CD14-positive monocyte (primary cell): ENCODE results near the gene STX2. TPM values are rescaled to one million over a fixed set of nuclear protein-coding genes. Genes with fewer than 3 reads are reported as not detected.

Experiments used
- DNase-seq, 3 donors: peaks; one replicate each; pipeline ENCODE4 v3.0.0-alpha.2; 2011 to 2022
- H2AFZ ChIP-seq: 2 replicates; pipeline ENCODE4 v1.6.0; 2012; ENCODE audit warnings: mild to moderate bottlenecking, low read depth, low read length, inconsistent platforms; ENCODE audit not compliant: insufficient read depth, poor library complexity, severe bottlenecking
- H3K27ac ChIP-seq, 2 donors: 1 replicate in 1 of 2; 2 replicates in 1 of 2; pipeline ENCODE4 v1.5.1; 2012 to 2013; ENCODE audit warnings: low read length in 2 of 2, control low read depth in 1 of 2, inconsistent platforms in 1 of 2, low read depth in 1 of 2, mild to moderate bottlenecking in 1 of 2
- H3K27me3 ChIP-seq, 2 donors: one replicate each; pipeline versions ENCODE4 v1.6.0 to v1.6.1; 2011 to 2013; ENCODE audit warnings: low read length in 2 of 2; ENCODE audit not compliant: control insufficient read depth in 2 of 2, insufficient read depth in 2 of 2
- H3K36me3 ChIP-seq, 2 donors: replicated peaks in 1 of 2; 1 replicate in 1 of 2; 2 replicates in 1 of 2; pipeline versions ENCODE4 v1.5.1 to v1.6.1; 2012 to 2013; ENCODE audit warnings: low read length in 2 of 2, control low read depth in 1 of 2, inconsistent platforms in 1 of 2, mild to moderate bottlenecking in 1 of 2; ENCODE audit not compliant: insufficient read depth in 2 of 2, control insufficient read depth in 1 of 2
- H3K4me1 ChIP-seq, 2 donors: 1 replicate in 1 of 2; 2 replicates in 1 of 2; pipeline versions ENCODE4 v1.5.1 to v1.6.1; 2012 to 2013; ENCODE audit warnings: low read length in 2 of 2, control low read depth in 1 of 2, inconsistent platforms in 1 of 2, mild to moderate bottlenecking in 1 of 2, moderate library complexity in 1 of 2; ENCODE audit not compliant: insufficient read depth in 2 of 2, control insufficient read depth in 1 of 2
- H3K4me2 ChIP-seq: replicated peaks from 2 replicates; pipeline ENCODE3; 2012; ENCODE audit warnings: low read length, moderate library complexity, mild to moderate bottlenecking; ENCODE audit not compliant: poor library complexity, severe bottlenecking; ENCODE audit errors: extremely low read depth
- H3K4me3 ChIP-seq, 3 experiments: fragments of 200-600 bp in 1 of 3; sonication (generic) in 1 of 3; replicated peaks in 1 of 3; 1 replicate in 2 of 3; 2 replicates in 1 of 3; pipeline ENCODE4 v1.5.1; 2011 to 2013; ENCODE audit warnings: low read length in 3 of 3, mild to moderate bottlenecking in 3 of 3, control low read depth in 2 of 3, low read depth in 2 of 3, inconsistent platforms in 1 of 3, moderate library complexity in 1 of 3
- H3K79me2 ChIP-seq: 2 replicates; pipeline ENCODE4 v1.6.0; 2012; ENCODE audit warnings: mild to moderate bottlenecking, control low read depth, inconsistent platforms, low read length, moderate library complexity; ENCODE audit not compliant: insufficient read depth
- H3K9ac ChIP-seq: 2 replicates; pipeline ENCODE4 v1.6.0; 2017; ENCODE audit warnings: low read length, mild to moderate bottlenecking; ENCODE audit not compliant: insufficient read depth, poor library complexity, severe bottlenecking
- H3K9me3 ChIP-seq, 2 donors: replicated peaks in 1 of 2; 1 replicate in 1 of 2; 2 replicates in 1 of 2; pipeline versions ENCODE4 v1.5.1 to v1.6.1; 2012 to 2013; ENCODE audit warnings: low read length in 2 of 2, control low read depth in 1 of 2; ENCODE audit not compliant: control insufficient read depth in 1 of 2, insufficient read depth in 1 of 2
- H4K20me1 ChIP-seq: 2 replicates; pipeline ENCODE4 v1.6.0; 2012; ENCODE audit warnings: mild to moderate bottlenecking, low read length, control low read depth, moderate library complexity; ENCODE audit not compliant: insufficient read depth
- H3K27ac Mint-ChIP-seq, 7 donors: one replicate each; pipeline ENCODE4 v1.8.0; 2020; ENCODE audit warnings: mild to moderate bottlenecking in 7 of 7, mixed read lengths in 7 of 7, moderate library complexity in 6 of 7, inconsistent platforms in 2 of 7
- H3K27me3 Mint-ChIP-seq, 3 donors: one replicate each; pipeline ENCODE4 v1.8.0; 2021 to 2022; ENCODE audit warnings: low read depth in 3 of 3, mild to moderate bottlenecking in 3 of 3, mixed read lengths in 3 of 3, moderate library complexity in 3 of 3, inconsistent platforms in 1 of 3
- H3K36me3 Mint-ChIP-seq, 2 donors: one replicate each; pipeline ENCODE4 v1.8.0; 2020; ENCODE audit warnings: mixed read lengths in 2 of 2, inconsistent platforms in 1 of 2, mild to moderate bottlenecking in 1 of 2
- H3K4me1 Mint-ChIP-seq: one replicate; pipeline ENCODE4 v1.8.0; 2020; ENCODE audit warnings: mild to moderate bottlenecking, mixed read lengths
- H3K4me3 Mint-ChIP-seq, 2 donors: one replicate each; pipeline ENCODE4 v1.8.0; 2020; ENCODE audit warnings: mild to moderate bottlenecking in 2 of 2, mixed read lengths in 2 of 2, moderate library complexity in 1 of 2
- H3K9me3 Mint-ChIP-seq, 7 donors: one replicate each; pipeline ENCODE4 v1.8.0; 2020 to 2022; ENCODE audit warnings: mixed read lengths in 7 of 7, mild to moderate bottlenecking in 6 of 7, moderate library complexity in 6 of 7, inconsistent platforms in 2 of 7
- CTCF ChIP-seq: fragments of 200-600 bp; IDR thresholded peaks from one replicate; pipeline ENCODE4 v1.8.0; 2022; ENCODE audit warnings: antibody characterized with exemption, mild to moderate bottlenecking
- WGBS: methylation state at CpG from one replicate; pipeline ENCODE4 v1.1.5; 2013; ENCODE audit warnings: missing lambda C conversion rate; ENCODE audit not compliant: insufficient coverage; 5-methylcytosine and 5-hydroxymethylcytosine counted together
- intact Hi-C, 2 donors: fragments of 100-400 bp; cut with micrococcal nuclease; formaldehyde crosslinking; loops; one replicate each; pipeline versions ENCODE4 v1.15.0 to v1.15.1; 2023
- polyA plus RNA-seq, 3 donors: library from polyadenylated mRNA; depleted of rRNA in 1 of 3; unstranded in 2 of 3; stranded (reverse) in 1 of 3; fragments of 300-500 nt in 2 of 3; fragments of >200 nt in 1 of 3; fragmentation: Illumina TruSeq in 2 of 3; gene quantifications; 1 replicate in 2 of 3; 2 replicates in 1 of 3; pipeline ENCODE4 v1.2.3, GENCODE V29; 2012 to 2021

The STX2 gene
- polyA plus RNA-seq, 3 donors = 4.8 to 32.9 (median 7.6) TPM

GRCh38 chr12:130778776-130779175 is 60.3 kb downstream of the STX2 start:
- Mint-ChIP-seq H3K9me3 (peaks cover 0 to 7% (median 0%) of the 10 kb centered on the region in 7 donors), H3K4me1 (peaks cover 15% of the 10 kb centered on the region), H3K36me3 (no peaks in the 10 kb centered on the region), H3K27me3 (peaks cover 33 to 46% (median 36%) of the 10 kb centered on the region in 3 donors), H3K27ac (no peak overlapping the region), H3K4me3 (no peak overlapping the region)
- Histone ChIP-seq H3K9me3 (no peaks in the 10 kb centered on the region), H3K27me3 (peaks cover 4 to 24% of the 10 kb centered on the region in 2 donors), H3K4me2 (no peak overlapping the region), H3K4me1 (peaks cover 8 to 11% of the 10 kb centered on the region in 2 donors), H3K9ac (no peak overlapping the region), H2AFZ (no peak overlapping the region), H3K79me2 (no peaks in the 10 kb centered on the region), H4K20me1 (no peaks in the 10 kb centered on the region), H3K27ac (no peak overlapping the region), H3K4me3 (no peak overlapping the region), H3K36me3 (no peaks in the 10 kb centered on the region)
- intact Hi-C loops = no loop called here
- 84% methylated on average over 5 of the region's 5 CpGs for WGBS
- DNase-seq = no peak
- TF ChIP-seq CTCF = no peak

DNA sequence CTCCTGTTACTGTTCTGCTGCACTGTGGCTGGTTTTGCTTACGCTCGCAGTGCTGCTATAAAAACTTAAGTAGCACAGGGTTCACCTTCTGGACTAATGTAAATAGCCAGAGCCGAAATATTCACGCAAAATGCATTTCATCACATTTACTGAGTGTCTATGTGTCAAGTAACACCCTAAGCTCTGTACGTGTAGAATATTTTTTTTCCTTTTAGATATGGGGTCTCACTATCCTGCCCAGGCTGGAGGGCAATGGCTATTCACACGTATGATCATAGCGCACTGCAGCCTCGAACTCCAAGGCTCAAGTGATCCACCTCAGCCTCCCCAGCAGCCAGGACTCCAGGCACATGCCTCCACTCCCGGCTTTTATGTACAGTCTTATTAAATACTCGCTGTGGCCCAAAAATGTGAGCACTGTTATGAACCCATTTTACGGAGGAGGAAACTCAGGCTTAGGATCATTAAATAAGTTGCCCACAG is 62.2 kb downstream of the STX2 start:
- H3K36me3 Mint-ChIP-seq = no peaks in the 10 kb centered on the region
- peak overlapping the region; percentile 54 for H2AFZ ChIP-seq
- H3K27me3 Mint-ChIP-seq = peaks cover 36 to 46% (median 40%) of the 10 kb centered on the region in 3 donors
- H3K9ac ChIP-seq = no peak overlapping the region
- peak overlapping the region in 1 of 2 donors; percentile 90 for H3K4me3 Mint-ChIP-seq
- H3K4me1 ChIP-seq = peaks cover 8 to 11% of the 10 kb centered on the region in 2 donors
- H3K9me3 ChIP-seq = no peaks in the 10 kb centered on the region
- TF ChIP-seq CTCF = no peak
- intact Hi-C loops = no loop called here
- no peaks in the 10 kb centered on the region for H3K36me3 ChIP-seq
- peaks cover 4 to 24% of the 10 kb centered on the region in 2 donors for H3K27me3 ChIP-seq
- peaks cover 0 to 2% (median 0%) of the 10 kb centered on the region in 7 donors for H3K9me3 Mint-ChIP-seq
- WGBS = 82% methylated on average over 8 of the region's 11 CpGs
- H3K27ac Mint-ChIP-seq = no peak overlapping the region
- H3K79me2 ChIP-seq = no peaks in the 10 kb centered on the region
- H4K20me1 ChIP-seq = no peaks in the 10 kb centered on the region
- peak overlapping the region; percentile 68 for H3K4me2 ChIP-seq
- no peak for DNase-seq
- H3K4me1 Mint-ChIP-seq = peaks cover 15% of the 10 kb centered on the region
- H3K4me3 ChIP-seq = no peak overlapping the region
- H3K27ac ChIP-seq = no peak overlapping the region
